GM18870 (cell line): ENCODE measurements around the gene BBS5.
"Not testable (repeated sequence)": the region's sequence is repeated elsewhere in the genome, so short reads cannot be mapped to it uniquely, and the experiment has no call there.

ENCODE experiments used
- ATAC-seq: cut with Tn5 transposase; IDR thresholded peaks from one replicate; pipeline ENCODE4 v1.9.1; 2021; ENCODE audit warnings: moderate library complexity; ENCODE audit not compliant: unreplicated experiment

Gene BBS5

DNA sequence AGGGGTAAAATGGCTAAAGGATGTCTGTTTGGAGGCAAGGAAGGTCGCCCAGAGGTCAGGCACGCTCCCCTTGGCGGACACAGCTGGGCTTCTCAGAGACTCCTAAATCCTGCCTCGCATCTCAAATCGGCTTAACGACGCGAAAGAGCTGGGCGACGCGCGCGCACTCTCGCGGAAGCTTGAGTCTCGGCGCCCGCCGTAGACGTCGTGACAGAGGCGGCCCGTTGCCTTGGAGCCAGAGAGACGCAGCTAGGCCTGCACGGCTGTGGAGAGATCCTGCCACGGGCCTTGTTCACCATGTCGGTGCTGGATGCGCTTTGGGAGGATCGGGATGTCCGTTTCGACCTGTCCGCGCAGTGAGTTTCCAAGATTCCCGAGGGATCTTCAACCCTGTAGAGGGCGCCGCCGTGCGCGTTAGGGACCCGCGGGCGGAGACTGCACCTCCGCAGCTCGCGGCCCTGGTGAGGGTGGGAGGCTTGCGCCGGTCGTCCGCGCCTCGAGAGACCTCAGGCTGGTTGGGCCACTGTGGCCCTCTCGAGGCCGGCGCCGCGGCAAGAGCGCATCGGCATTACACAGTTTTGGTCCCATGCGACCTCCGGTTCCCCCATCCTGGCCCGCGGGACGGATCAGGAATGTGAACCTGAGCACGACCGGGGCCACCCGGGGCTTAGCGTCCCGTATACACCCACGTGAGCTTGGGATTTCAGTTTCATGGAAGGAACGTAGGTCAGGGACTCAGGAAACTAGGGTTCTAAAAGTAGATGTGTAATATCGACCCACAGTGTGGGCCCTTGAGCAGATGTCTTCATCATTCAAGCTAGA lies at the start of gene BBS5:
Gene BBS5 (plus strand): TSS at position 238 of the 822 bp plus-strand sequence. CDS start 60 bp downstream, at position 298.
- peak; percentile 88 for ATAC-seq

DNA sequence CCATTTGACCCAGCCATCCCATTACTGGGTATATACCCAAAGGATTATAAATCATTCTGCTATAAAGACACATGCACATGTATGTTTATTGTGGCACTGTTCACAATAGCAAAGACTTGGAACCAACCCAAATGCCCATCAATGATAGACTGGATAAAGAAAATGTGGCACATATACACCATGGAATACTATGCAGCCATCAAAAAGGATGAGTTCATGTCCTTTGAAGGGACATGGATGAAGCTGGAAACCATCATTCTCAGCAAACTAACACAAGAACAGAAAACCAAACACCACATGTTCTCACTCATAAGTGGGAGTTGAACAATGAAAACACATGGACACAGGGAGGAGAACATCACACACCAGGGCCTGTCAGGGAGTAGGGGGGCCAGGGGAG lies 47.5 kb upstream of the BBS5 start:
- not testable (repeated sequence) for ATAC-seq

DNA sequence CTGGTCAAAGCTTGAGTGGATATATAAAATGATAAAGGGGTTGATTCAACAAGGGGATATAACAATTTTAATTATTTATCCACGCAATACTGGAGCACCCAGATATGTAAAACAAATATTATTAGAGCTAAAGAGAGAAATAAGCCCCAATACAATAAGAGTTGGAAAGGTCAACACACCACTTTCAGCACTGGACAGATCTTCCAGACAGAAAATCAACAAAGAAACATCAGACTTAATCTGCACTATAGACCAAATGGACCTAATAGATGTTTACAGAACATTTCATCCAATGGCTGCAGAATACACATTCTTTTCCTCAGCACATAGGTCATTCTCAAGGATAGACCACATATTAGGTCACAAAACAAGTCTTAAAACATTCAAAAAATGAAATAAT lies 45.1 kb upstream of the BBS5 start:
- not testable (repeated sequence) for ATAC-seq

DNA sequence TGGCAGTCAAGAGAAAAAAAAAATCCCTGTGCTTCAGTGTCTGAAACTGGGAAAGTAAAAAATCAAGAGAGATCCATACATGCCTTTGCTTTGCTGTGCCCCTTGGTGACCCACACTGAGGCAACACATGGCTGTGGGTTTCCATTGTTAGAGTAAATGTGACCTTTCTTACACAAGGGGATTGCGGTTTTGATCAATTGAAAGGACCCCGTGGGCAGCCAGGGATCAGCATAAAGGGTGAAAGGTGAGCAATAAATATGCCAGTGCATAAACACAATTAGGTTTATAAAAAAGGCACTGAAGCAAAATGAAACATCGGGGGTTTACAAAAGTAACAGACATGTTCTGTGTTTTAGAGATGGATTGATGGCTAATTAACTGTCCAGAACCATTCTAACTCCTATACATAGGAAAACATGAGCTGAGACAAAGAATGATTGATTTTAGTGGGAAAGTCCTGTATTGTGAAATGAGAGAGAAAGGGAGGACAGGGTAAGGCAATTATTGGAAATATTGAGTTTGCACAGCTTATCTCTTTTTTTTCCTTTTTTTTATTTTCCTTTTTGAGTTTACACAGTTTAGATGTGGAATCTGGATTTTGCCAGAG lies 40.7 kb upstream of the BBS5 start:
- ATAC-seq, result no peak

DNA sequence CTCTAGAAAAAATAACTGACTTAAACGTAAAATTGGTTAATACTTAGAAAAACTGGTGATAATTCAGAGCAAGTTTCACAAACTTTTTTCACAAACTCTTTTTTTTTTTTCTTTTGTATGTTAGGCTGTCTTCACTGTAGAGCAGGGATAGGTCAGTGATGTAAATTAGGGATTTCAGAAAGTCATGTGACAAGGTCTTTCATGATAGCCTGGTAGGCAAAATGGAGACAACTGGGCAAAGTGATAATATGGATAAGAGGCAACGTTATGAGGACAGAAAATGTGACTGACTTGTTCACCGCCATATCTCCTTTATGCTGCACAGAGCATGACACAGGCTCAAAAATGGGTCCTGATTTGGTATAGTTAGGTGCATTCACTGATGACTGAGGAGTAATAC lies 39.4 kb upstream of the BBS5 start:
- no peak for ATAC-seq

DNA sequence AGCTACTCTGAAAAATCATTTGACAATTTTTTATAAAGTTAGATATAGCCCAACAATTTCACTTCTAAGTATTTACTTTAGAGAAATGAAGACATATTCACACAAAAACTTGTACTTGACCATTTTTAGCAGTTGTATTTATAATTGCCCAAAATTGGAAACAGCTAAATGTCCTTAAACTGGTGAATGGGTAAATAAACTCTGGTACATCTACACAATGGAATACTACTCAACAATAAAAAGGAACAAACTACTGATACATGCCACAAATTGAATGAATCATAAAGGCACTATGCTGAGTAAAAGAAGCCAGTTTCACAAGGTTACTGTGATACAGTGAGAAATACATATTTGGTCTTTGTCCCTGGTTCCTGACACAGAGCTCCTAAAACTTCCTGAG lies 32.8 kb upstream of the BBS5 start:
- ATAC-seq, result no peak

DNA sequence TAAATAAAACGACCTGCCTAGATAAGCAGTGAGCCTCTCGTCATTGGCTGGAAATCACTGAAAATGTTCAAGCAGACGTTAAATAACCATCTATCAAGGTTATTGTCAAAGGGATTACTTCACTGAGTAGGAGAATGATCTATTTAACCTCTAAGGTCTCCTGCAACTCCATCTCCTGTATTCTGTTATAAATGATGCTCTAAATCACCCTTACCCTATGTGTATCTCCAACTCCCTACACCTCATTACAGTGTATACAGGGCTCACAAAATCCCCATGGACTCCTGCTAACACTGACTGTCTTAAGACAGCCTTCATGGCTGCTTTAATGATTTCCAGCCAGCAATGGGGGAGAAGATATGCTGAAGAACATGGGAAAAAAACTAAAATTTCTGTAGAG lies 31.0 kb upstream of the BBS5 start:
- no peak for ATAC-seq

DNA sequence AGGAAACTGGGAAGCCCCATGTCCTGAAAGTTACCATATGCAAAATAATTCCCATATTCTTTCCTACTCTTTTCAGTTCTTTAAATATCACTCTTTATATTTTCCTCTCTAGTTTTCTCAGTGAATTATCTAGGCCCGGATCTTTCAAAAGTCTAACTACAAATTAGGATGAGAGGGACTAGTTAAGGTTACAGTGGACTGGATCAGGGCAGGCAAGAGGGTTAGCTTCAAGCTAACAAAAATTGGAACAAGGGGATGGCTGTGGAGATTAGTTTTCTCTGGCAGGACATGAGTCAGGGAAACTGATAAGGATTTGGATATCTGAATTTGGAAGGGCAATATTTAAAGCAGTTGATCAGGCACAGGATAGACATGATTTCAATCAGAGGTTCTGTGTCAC lies 30.4 kb upstream of the BBS5 start:
- ATAC-seq, result no peak

DNA sequence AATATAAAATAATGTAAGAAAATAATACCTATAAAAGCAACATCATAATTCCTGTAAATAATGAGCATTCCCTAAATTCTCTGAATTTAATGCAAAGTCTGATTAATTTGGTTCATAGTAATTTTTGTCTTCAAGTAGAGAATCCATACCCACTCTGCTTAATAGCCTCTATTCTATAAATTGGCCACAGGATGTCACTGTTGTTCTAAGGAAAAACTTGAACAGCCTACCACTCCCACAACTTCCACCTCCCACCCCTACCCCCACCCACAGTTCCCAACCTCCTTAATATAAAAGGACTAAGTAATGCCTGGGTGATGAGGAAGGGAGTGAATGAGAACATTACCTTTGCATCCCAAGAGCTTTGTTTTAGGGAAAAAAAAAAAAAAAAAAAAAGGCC lies 27.2 kb upstream of the BBS5 start:
- ATAC-seq, result no peak

DNA sequence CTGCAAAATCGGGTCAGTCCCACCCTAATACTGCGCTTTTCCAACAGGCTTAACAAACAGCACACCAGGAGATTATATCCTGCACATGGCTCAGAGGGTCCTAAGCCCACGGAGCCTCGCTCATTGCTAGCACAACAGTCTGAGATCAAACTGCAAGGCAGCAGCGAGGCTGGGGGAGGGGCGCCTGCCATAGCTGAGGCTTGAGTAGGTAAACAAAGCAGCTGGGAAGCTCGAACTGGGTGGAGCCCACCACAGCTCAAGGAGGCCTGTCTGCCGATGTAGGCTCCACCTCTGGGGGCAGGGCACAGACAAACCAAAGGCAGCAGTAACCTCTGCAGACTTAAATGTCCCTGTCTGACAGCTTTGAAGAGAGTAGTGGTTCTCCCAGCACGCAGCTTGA lies 26.2 kb upstream of the BBS5 start:
- not testable (repeated sequence) for ATAC-seq

DNA sequence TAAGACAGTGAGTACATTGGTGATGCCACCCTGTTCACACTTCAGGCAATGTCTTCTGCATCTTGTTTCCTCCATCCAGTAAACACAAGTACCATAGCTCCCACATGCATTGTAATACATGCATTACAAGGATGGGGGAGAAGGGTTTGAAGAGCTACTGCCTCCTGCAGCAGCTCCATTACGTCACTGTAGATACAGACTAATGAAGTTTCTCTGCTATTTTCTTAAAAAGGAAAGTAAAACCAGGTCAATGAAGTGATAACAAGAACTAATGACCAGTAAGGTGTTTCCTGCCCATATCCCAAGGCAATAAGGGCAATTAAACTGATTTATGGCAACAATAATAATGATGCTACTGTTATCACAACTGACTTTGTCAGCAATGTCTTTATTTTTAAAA lies 18.2 kb upstream of the BBS5 start:
- no peak for ATAC-seq

DNA sequence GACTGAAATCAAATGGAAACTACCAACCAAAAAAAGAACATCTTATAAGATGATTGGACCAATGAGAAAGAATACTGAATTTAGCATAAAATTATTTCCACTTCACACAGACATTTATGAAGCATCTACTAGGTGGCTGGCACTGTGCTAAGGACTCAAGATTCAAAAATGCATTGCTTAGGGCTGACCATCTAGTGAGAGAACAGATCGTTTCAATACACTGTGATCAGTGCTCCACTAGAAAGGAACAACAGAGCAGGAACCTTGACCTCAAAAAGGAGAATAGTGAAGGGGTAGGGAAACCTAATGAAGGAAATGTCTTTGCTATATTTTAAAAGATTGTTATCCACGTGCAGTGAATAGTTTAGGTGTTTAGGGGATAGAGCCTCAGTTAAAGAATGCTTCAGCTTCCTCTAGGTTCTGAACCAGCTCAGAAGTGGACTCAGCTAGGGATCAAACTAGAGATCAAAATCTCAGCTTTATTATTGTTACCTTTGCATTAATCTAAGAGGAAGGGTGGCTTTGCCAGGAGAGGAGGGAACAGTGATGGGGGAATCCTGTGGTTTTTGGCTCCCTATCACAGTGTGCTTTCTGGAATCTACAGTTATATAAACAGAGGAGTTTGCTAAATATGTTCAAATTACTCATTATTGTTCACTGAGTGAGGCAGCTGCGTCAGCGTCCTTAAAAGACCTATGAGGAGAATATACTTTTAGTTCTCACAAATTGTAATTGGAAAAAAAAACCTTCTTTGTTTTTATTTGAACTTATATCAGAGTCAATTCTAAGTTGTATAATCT lies 16.2 kb upstream of the BBS5 start:
- no peak for ATAC-seq

DNA sequence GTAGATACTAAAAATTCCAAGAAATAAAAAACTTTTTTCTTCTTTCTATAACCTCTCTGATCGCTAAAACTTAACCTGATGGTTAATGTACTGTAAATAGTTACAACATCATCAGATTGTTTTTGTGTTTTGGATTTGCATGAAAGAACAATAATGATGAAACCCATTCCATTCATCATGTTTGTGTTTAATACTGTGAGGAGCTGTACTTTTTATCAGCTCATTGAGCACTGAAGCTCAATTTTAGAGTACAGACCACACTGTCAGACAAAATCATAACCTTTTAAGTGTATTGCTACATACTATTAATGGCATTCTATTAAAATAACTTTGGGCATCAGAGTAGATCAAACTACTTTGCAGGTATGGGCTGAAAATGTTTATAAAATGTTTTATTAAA lies 14.8 kb upstream of the BBS5 start:
- no peak for ATAC-seq

DNA sequence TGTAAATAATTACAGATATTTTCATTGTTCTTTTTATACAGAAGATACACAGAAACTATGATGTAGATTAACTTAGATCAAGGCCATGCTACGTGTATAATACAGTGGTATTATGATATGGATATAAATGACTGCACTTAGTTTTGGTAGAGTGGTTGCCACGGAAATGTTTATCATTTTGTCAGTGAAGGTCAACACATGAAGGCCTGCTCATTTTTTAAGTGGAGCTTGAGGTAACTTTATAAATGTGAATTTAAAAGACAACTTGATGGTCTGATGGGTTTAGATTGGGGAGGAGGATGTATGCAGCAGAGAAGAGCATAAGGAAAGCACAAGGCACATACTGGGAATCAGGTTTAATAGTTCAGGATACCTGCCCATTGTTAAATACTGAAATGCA lies 14.4 kb upstream of the BBS5 start:
- ATAC-seq, result no peak

DNA sequence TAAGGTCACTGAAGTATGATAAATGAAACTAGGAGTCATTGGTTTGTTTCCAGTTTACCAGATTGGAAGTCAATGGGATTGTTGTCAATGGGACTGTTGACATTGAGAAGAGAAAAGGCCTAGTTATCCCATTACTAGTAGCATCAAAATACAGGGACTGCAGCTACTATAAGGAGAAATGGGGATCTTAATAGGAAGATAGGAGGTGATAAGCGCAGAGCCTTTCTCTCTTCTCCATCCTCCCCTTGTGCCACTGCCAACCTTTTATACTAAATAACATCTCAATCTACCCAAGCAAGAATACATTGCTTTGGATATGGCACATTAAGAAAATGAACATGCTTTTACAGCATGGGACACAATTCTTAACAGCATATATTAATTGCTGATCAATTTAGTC lies 10.5 kb upstream of the BBS5 start:
- no peak for ATAC-seq

DNA sequence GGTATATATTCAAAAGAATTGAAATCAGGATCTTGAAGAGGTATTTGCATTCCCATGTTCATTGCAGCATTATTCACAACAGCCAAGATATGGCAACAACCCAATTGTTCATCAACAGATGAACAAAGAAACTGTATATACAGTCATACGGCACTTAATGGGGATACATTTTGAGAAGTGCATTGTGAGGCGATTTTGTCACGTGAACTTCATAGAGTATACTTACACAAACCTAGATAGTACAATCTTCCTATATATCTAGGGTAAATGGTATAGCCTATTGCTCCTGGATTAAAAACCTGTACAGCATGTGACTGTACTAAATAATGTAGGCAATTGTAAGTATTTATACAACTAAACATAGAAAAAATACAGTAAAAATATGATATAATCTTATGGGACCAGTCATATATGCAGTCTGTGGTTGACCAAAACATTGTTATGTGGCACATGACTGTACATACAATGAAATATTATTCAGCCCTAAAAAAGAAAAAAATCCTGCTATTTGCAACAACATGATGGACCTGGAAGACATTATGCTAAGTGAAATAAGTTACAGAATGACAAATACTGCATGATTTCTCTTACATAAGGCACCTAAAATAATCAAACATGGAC lies 9.2 kb upstream of the BBS5 start:
- ATAC-seq, result no peak

DNA sequence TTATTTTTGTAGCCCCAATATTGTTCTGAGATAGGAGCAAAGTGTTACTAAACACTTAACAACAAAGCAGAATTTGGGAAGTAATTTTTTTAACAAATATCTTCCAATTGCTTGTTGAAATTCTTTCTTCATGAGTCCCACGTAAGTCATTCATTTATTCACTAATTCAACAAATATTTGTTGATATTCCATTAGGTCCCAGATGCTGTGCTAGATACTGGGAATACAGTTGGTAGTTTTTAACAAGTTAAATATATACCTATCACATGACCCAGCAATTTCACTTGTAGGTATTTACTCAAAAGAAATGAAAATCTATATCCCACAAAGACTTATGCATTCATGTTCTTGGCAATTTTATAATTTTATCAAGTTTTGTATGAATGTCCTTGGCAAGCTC lies 7.0 kb upstream of the BBS5 start:
- no peak for ATAC-seq

DNA sequence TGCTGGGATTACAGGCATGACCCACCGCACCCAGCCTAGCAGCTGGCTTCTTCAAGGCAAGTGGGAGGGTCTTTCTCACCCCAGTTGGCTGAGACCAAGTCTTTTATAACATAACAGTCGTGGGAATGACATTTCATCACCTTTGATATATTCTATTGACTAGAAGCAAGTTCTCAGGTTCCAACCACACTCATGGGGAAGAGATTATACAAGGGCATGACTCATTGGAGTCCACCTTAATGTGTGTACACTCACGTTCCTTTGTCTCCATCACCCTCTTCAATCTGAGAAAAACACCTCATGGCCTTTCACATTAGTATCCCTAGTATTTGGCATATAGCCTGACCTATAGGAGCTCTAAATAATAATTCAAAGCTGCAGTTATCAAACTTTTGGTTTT lies 2.8 kb upstream of the BBS5 start:
- no peak for ATAC-seq

DNA sequence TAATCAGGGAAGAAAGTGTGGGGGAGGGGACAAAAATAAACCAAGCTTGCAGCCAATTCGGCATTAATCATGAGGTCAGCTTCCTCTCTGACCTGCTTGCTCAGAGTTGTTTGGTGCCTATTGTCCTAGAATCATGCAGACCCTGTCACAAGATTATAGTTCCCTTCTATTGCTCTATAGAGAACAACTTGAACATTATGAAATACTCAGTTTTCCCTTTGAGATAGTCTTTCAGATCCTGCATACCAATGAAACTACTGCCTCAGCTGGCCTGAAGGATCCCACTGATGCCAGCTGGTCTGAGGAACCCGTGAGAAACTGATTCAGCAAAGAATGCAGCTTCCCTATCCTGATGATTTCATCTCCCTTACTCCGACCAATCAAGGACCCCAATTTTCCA lies 955 bp upstream of the BBS5 start:
- no peak for ATAC-seq

DNA sequence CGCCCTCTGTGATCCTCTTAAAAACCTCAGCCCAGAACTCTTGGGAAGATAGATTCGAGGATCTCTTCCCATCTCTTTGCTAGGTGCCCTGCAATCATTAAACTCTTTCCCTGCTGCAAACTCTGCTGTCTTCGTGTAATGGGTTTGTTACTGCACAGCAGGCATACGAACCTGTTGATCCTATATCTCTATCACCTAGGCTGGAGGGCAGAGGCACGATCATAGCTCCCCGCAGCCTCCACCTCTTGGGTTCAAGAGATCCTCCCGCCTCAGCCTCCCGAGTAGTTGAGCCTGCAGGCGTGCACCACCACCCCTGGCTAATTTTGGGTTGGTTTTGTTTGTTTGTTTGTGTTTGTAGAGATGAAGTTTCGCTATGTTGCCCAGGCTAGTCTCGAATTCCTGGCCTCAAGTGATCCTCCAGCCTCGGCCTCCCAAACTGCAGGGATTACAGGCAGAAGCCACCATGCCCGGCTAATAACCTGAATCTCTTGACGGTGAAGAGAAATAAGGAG lies 493 bp upstream of the BBS5 start:
- ATAC-seq, result peak; percentile 14

DNA sequence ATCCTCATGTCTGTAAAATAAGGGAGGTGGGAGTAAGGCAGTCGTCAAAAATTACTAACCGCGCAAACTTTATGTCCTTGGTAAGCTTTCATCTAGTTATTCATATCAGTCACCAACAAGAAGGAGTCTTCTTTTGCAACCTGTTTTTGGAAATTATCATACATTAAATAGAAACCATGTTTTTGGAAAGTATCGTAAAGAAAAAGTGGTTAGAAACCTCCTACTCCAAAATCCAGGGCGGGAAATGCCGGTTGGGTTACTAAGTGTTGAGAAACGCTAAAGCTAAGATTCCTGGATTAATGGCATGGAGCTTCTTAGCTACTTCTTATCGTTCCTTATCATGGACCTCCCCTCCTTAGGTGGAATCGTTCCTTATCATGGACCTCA lies 778 bp downstream of the BBS5 start:
- no peak for ATAC-seq
